Lung (tissue), 12 donors: ENCODE measurements around the gene TGFB2. TPM values are rescaled to one million over a fixed set of nuclear protein-coding genes. Genes with fewer than 3 reads are reported as not detected.

Experiments
- ATAC-seq: fragments of 200-7000 bp; cut with Tn5 transposase; one replicate; pipeline ENCODE4 v1.9.1; 2020; ENCODE audit warnings: moderate number of reproducible peaks; ENCODE audit not compliant: insufficient read depth, low FRiP score
- DNase-seq, 3 donors: peaks; one replicate each; pipeline ENCODE4 v3.0.0-alpha.2; 2013 to 2017
- H3K27ac ChIP-seq, 2 donors: one replicate each; pipeline ENCODE4 v1.5.1; 2013; ENCODE audit warnings: mild to moderate bottlenecking in 2 of 2, moderate library complexity in 2 of 2, control low read depth in 1 of 2, inconsistent platforms in 1 of 2, low read depth in 1 of 2, low read length in 1 of 2
- H3K27me3 ChIP-seq, 3 donors: one replicate each; pipeline ENCODE4 v1.5.1; 2013; ENCODE audit warnings: low read length in 2 of 3; ENCODE audit not compliant: control insufficient read depth in 3 of 3, insufficient read depth in 3 of 3
- H3K36me3 ChIP-seq, 4 donors: one replicate each; pipeline ENCODE4 v1.5.1; 2013; ENCODE audit warnings: low read length in 4 of 4, mild to moderate bottlenecking in 1 of 4, moderate library complexity in 1 of 4; ENCODE audit not compliant: control insufficient read depth in 4 of 4, insufficient read depth in 4 of 4
- H3K4me1 ChIP-seq, 5 donors: one replicate each; pipeline ENCODE4 v1.5.1; 2013; ENCODE audit warnings: low read length in 5 of 5, mild to moderate bottlenecking in 2 of 5, moderate library complexity in 1 of 5; ENCODE audit not compliant: control insufficient read depth in 5 of 5, insufficient read depth in 5 of 5
- H3K4me3 ChIP-seq: one replicate; pipeline ENCODE4 v1.5.1; 2013; ENCODE audit warnings: mild to moderate bottlenecking, control low read depth, moderate library complexity
- H3K9ac ChIP-seq, 2 donors: one replicate each; pipeline ENCODE4 v1.5.1; 2013; ENCODE audit warnings: low read length in 2 of 2, control low read depth in 1 of 2; ENCODE audit not compliant: insufficient read depth in 1 of 2
- H3K9me3 ChIP-seq, 4 donors: one replicate each; pipeline ENCODE4 v1.5.1; 2013; ENCODE audit warnings: low read length in 3 of 4, mild to moderate bottlenecking in 1 of 4, moderate library complexity in 1 of 4; ENCODE audit not compliant: control insufficient read depth in 4 of 4, insufficient read depth in 3 of 4
- CTCF ChIP-seq: IDR thresholded peaks from 2 replicates; pipeline ENCODE4 v1.5.1; 2012; ENCODE audit warnings: mild to moderate bottlenecking; ENCODE audit errors: control extremely low read depth, extremely low read depth
- WGBS, 2 donors: extraction: QIAGEN DNeasy Blood & Tissue Kit; methylation state at CpG; one replicate each; pipeline ENCODE4 v1.1.7; 2013; 5-methylcytosine and 5-hydroxymethylcytosine counted together
- polyA plus RNA-seq, 2 donors: library from polyadenylated mRNA; stranded (reverse); fragments of 200-250 nt; gene quantifications; one replicate each; pipeline ENCODE4 v1.2.1, GENCODE V29; 2013
- total RNA-seq, 2 donors: library from RNA; depleted of rRNA in 1 of 2; stranded (reverse); fragments of >200 nt in 1 of 2; gene quantifications; one replicate each; pipeline ENCODE4 v1.2.1, GENCODE V29; 2014 to 2021
- donor health status: control.
- donor health status: control.
- donor health status: Bipolar disorder and iron deficiency.
- donor health status: healthy.
- donor health status: DM: yes; HTN: yes; CAD: no.

Gene TGFB2
- total and polyA plus RNA-seq, 4 donors, result 1.9 to 53.7 (median 3.8) TPM

- Histone ChIP-seq H3K27ac (no peak overlapping the region), H3K36me3 (peaks cover 0 to 9% (median 0%) of the 10 kb centered on the region in 4 donors), H3K4me1 (peaks cover 5 to 53% (median 44%) of the 10 kb centered on the region in 5 donors), H3K27me3 (no peaks in the 10 kb centered on the region), H3K9me3 (no peaks in the 10 kb centered on the region), H3K9ac (no peak overlapping the region), H3K4me3 (no peak overlapping the region)
- WGBS, 2 donors, result 37 to 60% methylated on average over 4 of the region's 4 CpGs
- DNase-seq, result no peak
- ATAC-seq, result no peak
- no peak for TF ChIP-seq CTCF
These were observed 22.0 kb downstream of the TGFB2 start for GRCh38 chr1:218367118-218367517.

- peaks cover 0 to 9% (median 0%) of the 10 kb centered on the region in 4 donors for H3K36me3 ChIP-seq
These were observed 23.6 kb downstream of the TGFB2 start for GRCh38 chr1:218368686-218369085.

GRCh38 chr1:218369688-218370511 lies 24.8 kb downstream of the TGFB2 start:
- Histone ChIP-seq H3K4me1 (peaks cover 12 to 57% (median 52%) of the 10 kb centered on the region in 5 donors), H3K27ac (peak overlapping the region; percentile 17 to 67), H3K9me3 (no peaks in the 10 kb centered on the region), H3K27me3 (no peaks in the 10 kb centered on the region), H3K4me3 (no peak overlapping the region), H3K9ac (no peak overlapping the region), H3K36me3 (peaks cover 0 to 5% (median 0%) of the 10 kb centered on the region in 4 donors)
- DNase-seq, result peak in 2 of 3 donors; percentile 59 to 68
- ATAC-seq, result no peak
- no peak for TF ChIP-seq CTCF
- 58 to 72% methylated on average over 2 of the region's 2 CpGs for WGBS, 2 donors

More at GRCh38 chr1:218368686-218369085, 23.6 kb downstream of the TGFB2 start:
- TF ChIP-seq CTCF, result no peak
- Histone ChIP-seq H3K9me3 (no peaks in the 10 kb centered on the region), H3K4me3 (no peak overlapping the region), H3K4me1 (peaks cover 11 to 57% (median 50%) of the 10 kb centered on the region in 5 donors), H3K9ac (no peak overlapping the region), H3K27ac (no peak overlapping the region), H3K27me3 (no peaks in the 10 kb centered on the region)
- ATAC-seq (no peak), DNase-seq (no peak)
- 91 to 95% methylated on average over 7 of the region's 7 CpGs for WGBS, 2 donors
